B cell (primary cell): ENCODE results near the gene CSNK1G3. TPM values are rescaled to one million over a fixed set of nuclear protein-coding genes. Genes with fewer than 3 reads are reported as not detected.

Experiments
- ATAC-seq: fragments of 200-7000 bp; cut with Tn5 transposase; one replicate; pipeline ENCODE4 v1.10.0; 2021; ENCODE audit warnings: low read depth, mild to moderate bottlenecking, moderate number of reproducible peaks, moderate library complexity
- CTCF ChIA-PET: fragments of 350-600 bp; sonication (Branson Sonifier 250); formaldehyde crosslinking; loops from one replicate; lab custom pipeline; 2021; ENCODE audit warnings: antibody characterized with exemption, inconsistent platforms; lab: Charles Lee
- POLR2A ChIA-PET: fragments of 350-600 bp; sonication (Branson Sonifier 250); formaldehyde crosslinking; loops from one replicate; lab custom pipeline; 2021; ENCODE audit warnings: antibody characterized with exemption; lab: Charles Lee
- DNase-seq: peaks from one replicate; pipeline ENCODE4 v3.0.0; 2013
- H2AFZ ChIP-seq: 2 replicates; pipeline ENCODE4 v1.6.1; 2012; ENCODE audit warnings: mild to moderate bottlenecking, low read depth, low read length; ENCODE audit not compliant: insufficient read depth, poor library complexity, severe bottlenecking
- H3K27ac ChIP-seq, 2 donors: 1 replicate in 1 of 2; 2 replicates in 1 of 2; pipeline ENCODE4 v1.5.1; 2012 to 2013; ENCODE audit warnings: low read length in 2 of 2, mild to moderate bottlenecking in 2 of 2, moderate library complexity in 1 of 2
- H3K27me3 ChIP-seq, 4 experiments: fragments of 200-600 bp in 1 of 4; sonication (generic) in 1 of 4; replicated peaks in 1 of 4; 1 replicate in 2 of 4; 2 replicates in 2 of 4; pipeline versions ENCODE4 v1.6.1 to v1.7.0; 2013 to 2016; ENCODE audit warnings: low read length in 3 of 4, mild to moderate bottlenecking in 2 of 4, mixed read lengths in 1 of 4, moderate library complexity in 1 of 4; ENCODE audit not compliant: insufficient read depth in 4 of 4, control insufficient read depth in 3 of 4; ENCODE audit errors: control extremely low read depth in 1 of 4
- H3K36me3 ChIP-seq, 2 experiments: replicated peaks in 1 of 2; 1 replicate in 1 of 2; 2 replicates in 1 of 2; pipeline versions ENCODE4 v1.6.1 to v1.7.1; 2013; ENCODE audit warnings: low read length in 1 of 2; ENCODE audit not compliant: insufficient read depth in 2 of 2, control insufficient read depth in 1 of 2; ENCODE audit errors: control extremely low read depth in 1 of 2, extremely low read depth in 1 of 2
- H3K4me1 ChIP-seq, 2 donors: fragments of 200-600 bp in 1 of 2; sonication (generic) in 1 of 2; 1 replicate in 1 of 2; 2 replicates in 1 of 2; pipeline versions ENCODE4 v1.5.1 to v1.6.1; 2013 to 2017; ENCODE audit warnings: low read length in 2 of 2; ENCODE audit not compliant: control insufficient read depth in 2 of 2, insufficient read depth in 2 of 2
- H3K4me2 ChIP-seq: replicated peaks from 2 replicates; pipeline ENCODE3; 2012; ENCODE audit warnings: mild to moderate bottlenecking, low read depth, low read length; ENCODE audit not compliant: poor library complexity, severe bottlenecking
- H3K4me3 ChIP-seq, 5 experiments: fragments of 200-600 bp in 1 of 5; sonication (generic) in 1 of 5; 1 replicate in 3 of 5; 2 replicates in 2 of 5; pipeline versions ENCODE4 v1.5.1 to v1.7.0; 2011 to 2016; ENCODE audit warnings: low read length in 4 of 5, mild to moderate bottlenecking in 4 of 5, low read depth in 2 of 5, control low read depth in 1 of 5, moderate library complexity in 1 of 5; ENCODE audit not compliant: insufficient read depth in 1 of 5; ENCODE audit errors: control extremely low read depth in 1 of 5, extremely low read depth in 1 of 5
- H3K79me2 ChIP-seq: fragments of 200-600 bp; sonication (generic); one replicate; pipeline ENCODE4 v1.6.0; 2016; ENCODE audit warnings: low read length; ENCODE audit not compliant: control insufficient read depth, insufficient read depth
- H3K9ac ChIP-seq: fragments of 200-600 bp; sonication (generic); 2 replicates; pipeline ENCODE4 v1.6.1; 2017; ENCODE audit warnings: mild to moderate bottlenecking, low read length, moderate library complexity
- H3K9me3 ChIP-seq, 3 donors: one replicate each; pipeline versions ENCODE4 v1.6.1 to v1.7.1; 2013; ENCODE audit warnings: low read length in 2 of 3; ENCODE audit not compliant: control insufficient read depth in 2 of 3, insufficient read depth in 1 of 3; ENCODE audit errors: control extremely low read depth in 1 of 3
- H4K20me1 ChIP-seq: 2 replicates; pipeline ENCODE4 v1.6.0; 2012; ENCODE audit warnings: mild to moderate bottlenecking, low read length; ENCODE audit not compliant: insufficient read depth, control insufficient read depth, poor library complexity, severe bottlenecking
- H3K27ac Mint-ChIP-seq: one replicate; pipeline ENCODE4 v1.8.0; 2021; ENCODE audit warnings: mixed read lengths
- H3K27me3 Mint-ChIP-seq: one replicate; pipeline ENCODE4 v1.8.0; 2021; ENCODE audit warnings: mixed read lengths
- H3K4me1 Mint-ChIP-seq: one replicate; pipeline ENCODE4 v1.8.0; 2021; ENCODE audit warnings: mixed read lengths
- H3K4me3 Mint-ChIP-seq: one replicate; pipeline ENCODE4 v1.8.0; 2021; ENCODE audit warnings: mixed read lengths
- H3K9me3 Mint-ChIP-seq: one replicate; pipeline ENCODE4 v1.8.0; 2022; ENCODE audit warnings: mixed read lengths; ENCODE audit not compliant: insufficient read depth
- CTCF ChIP-seq: fragments of 200-600 bp; IDR thresholded peaks from one replicate; pipeline ENCODE4 v1.8.0; 2022; ENCODE audit warnings: antibody characterized with exemption, mild to moderate bottlenecking
- EZH2 ChIP-seq: IDR thresholded peaks from 2 replicates; pipeline ENCODE4 v1.6.1; 2012; ENCODE audit warnings: borderline replicate concordance, low read depth, mild to moderate bottlenecking, moderate library complexity, low read length; ENCODE audit not compliant: insufficient read depth, poor library complexity, severe bottlenecking
- WGBS: methylation state at CpG from one replicate; pipeline ENCODE4 v1.1.5; 2013; ENCODE audit warnings: missing lambda C conversion rate; ENCODE audit not compliant: insufficient coverage; 5-methylcytosine and 5-hydroxymethylcytosine counted together
- intact Hi-C: fragments of 100-400 bp; cut with micrococcal nuclease; formaldehyde crosslinking; loops from one replicate; pipeline ENCODE4 v1.10.0; 2022
- polyA plus RNA-seq: library from polyadenylated mRNA; depleted of rRNA; stranded (reverse); fragments of >200 nt; gene quantifications from 2 replicates; pipeline ENCODE4 v1.2.3, GENCODE V29; 2012
- total RNA-seq, 2 donors: library from RNA; stranded (reverse); fragments of 120-200 nt in 1 of 2; gene quantifications; 1 replicate in 1 of 2; 2 replicates in 1 of 2; pipeline versions ENCODE4 v1.2.3 to v1.2.4, GENCODE V29; 2013 to 2022

CSNK1G3 gene
- total and polyA plus RNA-seq, 2 donors (not counting 1 experiment from before 2014, with no cell fraction given), result 20.8 to 140 TPM

GRCh38 chr5:123537845-123538244 is 25.9 kb downstream of the CSNK1G3 start:
- no CpG with 5 or more reads among the region's 2 CpGs for WGBS
- ChIA-PET POLR2A (interaction anchor here (1.2 kb wide), 1 partner anchor 10 kb away, joined by 4 read pairs; no protein-coding TSS in a partner anchor), CTCF (no interaction called here)
- no peaks in the 10 kb centered on the region for H3K9me3 ChIP-seq
- ATAC-seq, result no peak
- Mint-ChIP-seq H3K4me3 (no peak overlapping the region), H3K9me3 (no peaks in the 10 kb centered on the region), H3K27me3 (no peaks in the 10 kb centered on the region), H3K4me1 (peaks cover 67% of the 10 kb centered on the region), H3K27ac (no peak overlapping the region)
- H3K4me3 ChIP-seq, result no peak overlapping the region
- intact Hi-C loops, result no loop called here
- no peak overlapping the region for H3K9ac ChIP-seq
- H3K4me2 ChIP-seq, result no peak overlapping the region
- TF ChIP-seq EZH2 (no peak), CTCF (no peak)
- peaks cover 6 to 48% of the 10 kb centered on the region in 2 donors for H3K4me1 ChIP-seq
- no peak overlapping the region for H2AFZ ChIP-seq
- H3K27ac ChIP-seq, result peak overlapping the region in 1 of 2 donors; percentile 1
- peaks cover 46% of the 10 kb centered on the region for H4K20me1 ChIP-seq
- no peak for DNase-seq
- H3K27me3 ChIP-seq, result no peaks in the 10 kb centered on the region
- H3K36me3 ChIP-seq, result peaks cover 0 to 2% of the 10 kb centered on the region in 2 experiments
- H3K79me2 ChIP-seq, result peaks cover 99% of the 10 kb centered on the region

- ATAC-seq (no peak), DNase-seq (no peak)
- no peak for TF ChIP-seq CTCF
- TF ChIP-seq EZH2, result no peak
- no peak overlapping the region for H3K4me3 Mint-ChIP-seq
- intact Hi-C loops, result no loop called here
- no peaks in the 10 kb centered on the region for H3K27me3 Mint-ChIP-seq
- ChIA-PET POLR2A (interaction anchor here (0.7 to 1.2 kb wide), 2 partner anchors 9 to 24 kb away, joined by 3 to 4 read pairs; no protein-coding TSS in a partner anchor), CTCF (no interaction called here)
- Histone ChIP-seq H3K4me1 (peaks cover 16 to 53% of the 10 kb centered on the region in 2 donors), H3K4me2 (peak overlapping the region; percentile 31), H3K27me3 (no peaks in the 10 kb centered on the region), H2AFZ (no peak overlapping the region), H3K9me3 (no peaks in the 10 kb centered on the region), H3K79me2 (peaks cover 99% of the 10 kb centered on the region), H3K4me3 (no peak overlapping the region), H3K36me3 (peaks cover 0 to 2% of the 10 kb centered on the region in 2 experiments), H4K20me1 (peaks cover 42% of the 10 kb centered on the region), H3K9ac (no peak overlapping the region), H3K27ac (no peak overlapping the region)
- H3K4me1 Mint-ChIP-seq, result peaks cover 70% of the 10 kb centered on the region
- peak overlapping the region; percentile 59 for H3K27ac Mint-ChIP-seq
- no peaks in the 10 kb centered on the region for H3K9me3 Mint-ChIP-seq
- WGBS, result 59% methylated on average over 3 of the region's 8 CpGs
Measured at GRCh38 chr5:123538670-123539459, 26.9 kb downstream of the CSNK1G3 start.
